Measurements from ENCODE around the gene SOX9. TPM values are rescaled to one million over a fixed set of nuclear protein-coding genes. Genes with fewer than 3 reads are reported as not detected.

The SOX9 gene
- polyA plus RNA-seq, 1 donor (not counting 4 experiments of a cell fraction or from before 2014, with no cell fraction given): 15.8 TPM

GRCh38 chr17:72125226-72125651 is 4.4 kb downstream of the SOX9 start:
- no peak overlapping the region for H3K9ac ChIP-seq (ENCODE audit: control insufficient read depth, extremely low read depth, insufficient read depth, low read length)
- FAIRE-seq: no peak
- peak overlapping the region; percentile 6 for H3K4me2 ChIP-seq (ENCODE audit: control insufficient read depth, extremely low read depth, insufficient read depth, low read depth, low read length)
- TF ChIP-seq EZH2 (IDR thresholded peaks at IDR 0.05; ENCODE audit: low read length) (no peak), CTCF (optimal IDR thresholded peaks at IDR 0.05 in 1 of 3, IDR thresholded peaks at IDR 0.05 in 1 of 3, conservative IDR thresholded peaks at IDR 0.05 in 1 of 3; ENCODE audit: extremely low read depth in 1 of 3, insufficient read depth in 2 of 3, low read length in 3 of 3) (no peak)
- H3K79me2 ChIP-seq (ENCODE audit: control insufficient read depth, insufficient read depth, low read length): peaks cover 30% of the 10 kb centered on the region
- dilution Hi-C loops (cut with MboI; ENCODE audit: extremely low pct_ligation_motif_present, low sequenced_read_pairs): no loop called here
- H3K27ac ChIP-seq (ENCODE audit: control insufficient read depth, insufficient read depth, low read length): no peak overlapping the region
- DNase-seq (ENCODE audit: low read depth, low spot score): no peak
- peaks cover 31% of the 10 kb centered on the region for H4K20me1 ChIP-seq (ENCODE audit: control insufficient read depth, extremely low read depth, insufficient read depth, low read length)
- no peak overlapping the region for H3K4me3 ChIP-seq (ENCODE audit: control insufficient read depth in 2 of 3, extremely low read depth in 1 of 3, insufficient read depth in 2 of 3, low read depth in 1 of 3, low read length in 3 of 3)
- peaks cover 7 to 18% of the 10 kb centered on the region in 2 experiments for H3K36me3 ChIP-seq (ENCODE audit: control insufficient read depth in 2 of 2, extremely low read depth in 1 of 2, insufficient read depth in 2 of 2, low read length in 2 of 2)
- H2AFZ ChIP-seq (ENCODE audit: control insufficient read depth, low read length): no peak overlapping the region
- no peaks in the 10 kb centered on the region for H3K27me3 ChIP-seq (ENCODE audit: control insufficient read depth, extremely low read depth, insufficient read depth, low read length)
- no peaks in the 10 kb centered on the region for H3K9me3 ChIP-seq (ENCODE audit: control insufficient read depth, low read depth, low read length)
- peaks cover 33% of the 10 kb centered on the region for H3K4me1 ChIP-seq (ENCODE audit: control insufficient read depth, extremely low read depth, insufficient read depth, low read length)
- H3K9me1 ChIP-seq (ENCODE audit: control insufficient read depth, extremely low read depth, insufficient read depth, low read length): peaks cover 4% of the 10 kb centered on the region

- Histone ChIP-seq H3K79me2 (ENCODE audit: control insufficient read depth, insufficient read depth, low read length) (peaks cover 30% of the 10 kb centered on the region), H3K27ac (ENCODE audit: control insufficient read depth, insufficient read depth, low read length) (no peak overlapping the region), H3K4me3 (ENCODE audit: control insufficient read depth in 2 of 3, extremely low read depth in 1 of 3, insufficient read depth in 2 of 3, low read depth in 1 of 3, low read length in 3 of 3) (no peak overlapping the region), H3K9ac (ENCODE audit: control insufficient read depth, extremely low read depth, insufficient read depth, low read length) (no peak overlapping the region), H4K20me1 (ENCODE audit: control insufficient read depth, extremely low read depth, insufficient read depth, low read length) (peaks cover 31% of the 10 kb centered on the region), H3K4me2 (ENCODE audit: control insufficient read depth, extremely low read depth, insufficient read depth, low read depth, low read length) (no peak overlapping the region), H3K9me3 (ENCODE audit: control insufficient read depth, low read depth, low read length) (no peaks in the 10 kb centered on the region), H3K4me1 (ENCODE audit: control insufficient read depth, extremely low read depth, insufficient read depth, low read length) (peaks cover 33% of the 10 kb centered on the region), H3K36me3 (ENCODE audit: control insufficient read depth in 2 of 2, extremely low read depth in 1 of 2, insufficient read depth in 2 of 2, low read length in 2 of 2) (peaks cover 7 to 18% of the 10 kb centered on the region in 2 experiments), H2AFZ (ENCODE audit: control insufficient read depth, low read length) (no peak overlapping the region), H3K27me3 (ENCODE audit: control insufficient read depth, extremely low read depth, insufficient read depth, low read length) (no peaks in the 10 kb centered on the region), H3K9me1 (ENCODE audit: control insufficient read depth, extremely low read depth, insufficient read depth, low read length) (peaks cover 4% of the 10 kb centered on the region)
- dilution Hi-C loops (cut with MboI; ENCODE audit: extremely low pct_ligation_motif_present, low sequenced_read_pairs): no loop called here
- no peak for DNase-seq (ENCODE audit: low read depth, low spot score)
- TF ChIP-seq EZH2 (IDR thresholded peaks at IDR 0.05; ENCODE audit: low read length) (no peak), CTCF (optimal IDR thresholded peaks at IDR 0.05 in 1 of 3, IDR thresholded peaks at IDR 0.05 in 1 of 3, conservative IDR thresholded peaks at IDR 0.05 in 1 of 3; ENCODE audit: extremely low read depth in 1 of 3, insufficient read depth in 2 of 3, low read length in 3 of 3) (no peak)
- FAIRE-seq: no peak
Observed at GRCh38 chr17:72125742-72126141, 4.9 kb downstream of the SOX9 start.

All from keratinocyte (primary cell).